Muscle layer of colon (tissue), 2 donors: ENCODE results near the gene IL18RAP.

ENCODE experiments used
- H3K27ac ChIP-seq: one replicate; pipeline ENCODE4 v1.7.0; 2013; ENCODE audit warnings: low read depth, mild to moderate bottlenecking, low read length, moderate library complexity
- H3K27me3 ChIP-seq, 2 donors: one replicate each; pipeline ENCODE4 v1.7.0; 2013; ENCODE audit warnings: low read length in 2 of 2, mild to moderate bottlenecking in 2 of 2; ENCODE audit not compliant: insufficient read depth in 2 of 2, control insufficient read depth in 1 of 2
- H3K36me3 ChIP-seq: one replicate; pipeline ENCODE4 v1.7.0; 2013; ENCODE audit warnings: mild to moderate bottlenecking, low read length; ENCODE audit not compliant: insufficient read depth
- H3K4me1 ChIP-seq: one replicate; pipeline ENCODE4 v1.7.0; 2013; ENCODE audit warnings: mild to moderate bottlenecking, low read length; ENCODE audit not compliant: insufficient read depth
- H3K4me3 ChIP-seq, 2 donors: one replicate each; pipeline ENCODE4 v1.7.0; 2013; ENCODE audit warnings: low read length in 2 of 2, low read depth in 1 of 2, mild to moderate bottlenecking in 1 of 2, moderate library complexity in 1 of 2
- H3K9ac ChIP-seq: one replicate; pipeline ENCODE4 v1.7.0; 2013; ENCODE audit warnings: low read length
- H3K9me3 ChIP-seq: one replicate; pipeline ENCODE4 v1.7.0; 2013; ENCODE audit warnings: mild to moderate bottlenecking, low read length
- donor health status: abdominal sarcoma.
- donor health status: Adenocarcinoma of cecum.

Gene IL18RAP

DNA sequence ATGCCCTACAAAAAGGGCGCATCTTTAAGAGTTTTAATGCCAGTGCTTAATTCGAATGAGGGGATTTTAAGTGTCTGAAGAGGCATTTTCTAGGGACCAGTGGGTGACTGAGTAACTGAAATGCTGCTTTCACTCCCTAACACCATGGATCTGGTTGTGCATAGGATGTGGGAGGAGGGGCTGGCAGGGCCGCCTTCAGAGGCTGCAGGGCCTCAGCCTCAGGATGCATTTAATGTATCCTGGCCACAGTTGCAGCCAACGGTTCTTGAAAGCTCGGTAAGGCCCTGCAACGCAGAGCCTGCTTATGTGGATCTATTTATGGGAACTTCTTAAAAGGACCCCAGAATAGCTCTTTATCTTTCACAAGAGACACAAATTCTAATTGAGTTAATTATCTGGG lies 25.8 kb upstream of the IL18RAP start:
- no peaks in the 10 kb centered on the region for H3K36me3 ChIP-seq
- no peak overlapping the region for H3K27ac ChIP-seq
- H3K27me3 ChIP-seq = no peaks in the 10 kb centered on the region
- H3K9ac ChIP-seq = no peak overlapping the region
- no peaks in the 10 kb centered on the region for H3K9me3 ChIP-seq
- H3K4me1 ChIP-seq = no peaks in the 10 kb centered on the region
- H3K4me3 ChIP-seq = no peak overlapping the region

DNA sequence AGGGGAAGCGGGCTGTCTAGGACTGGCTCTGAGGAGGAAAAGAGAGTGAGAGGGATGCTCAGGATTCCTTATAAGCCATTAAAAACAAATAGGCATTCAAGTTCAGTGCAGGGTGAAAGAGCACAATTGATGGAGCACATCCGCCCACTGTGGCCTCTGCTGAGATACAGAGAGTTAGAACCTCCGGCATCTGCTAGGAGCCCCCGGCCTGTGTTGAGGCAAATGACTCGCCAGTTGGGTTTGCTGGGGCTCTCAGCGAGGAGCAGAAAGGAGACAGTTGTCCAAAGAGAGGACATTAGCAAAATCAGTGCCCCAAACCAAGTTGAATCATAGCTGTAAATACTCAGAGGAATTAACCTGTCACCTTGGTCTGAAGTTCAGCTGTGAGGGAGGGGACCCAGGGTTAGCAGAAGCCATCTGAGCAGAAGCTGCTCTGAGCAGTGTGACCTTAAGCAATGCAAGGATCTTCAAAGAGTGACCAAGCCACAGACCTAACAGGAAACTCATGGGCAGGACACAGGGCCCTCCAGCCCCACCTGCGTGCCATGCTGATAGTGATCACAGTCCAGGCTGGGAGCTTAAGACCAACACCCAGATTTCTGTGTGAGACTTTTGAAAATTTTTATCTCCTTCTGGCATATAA lies 23.3 kb upstream of the IL18RAP start:
- H3K9ac ChIP-seq = no peak overlapping the region
- no peak overlapping the region for H3K27ac ChIP-seq
- H3K4me1 ChIP-seq = no peaks in the 10 kb centered on the region
- H3K27me3 ChIP-seq = no peaks in the 10 kb centered on the region
- no peak overlapping the region for H3K4me3 ChIP-seq
- no peaks in the 10 kb centered on the region for H3K9me3 ChIP-seq
- no peaks in the 10 kb centered on the region for H3K36me3 ChIP-seq

DNA sequence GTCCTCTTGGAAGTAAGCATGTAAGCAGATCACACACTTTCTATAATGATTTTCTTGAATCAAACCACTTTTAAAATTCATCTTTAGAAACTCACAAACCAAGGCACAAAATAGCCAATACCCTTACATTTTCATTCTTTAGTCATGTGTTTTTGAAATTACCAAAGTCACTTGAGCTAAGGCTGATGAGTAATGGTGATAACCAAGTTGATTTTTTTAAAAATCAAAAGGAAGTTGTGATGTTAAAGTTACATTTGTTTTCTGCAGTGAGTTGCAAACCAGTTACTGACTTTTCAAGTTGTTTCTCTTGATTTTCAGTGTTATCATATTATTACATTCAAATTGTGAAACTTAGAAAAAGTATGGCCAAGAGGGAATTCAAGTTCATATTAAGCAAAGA lies 21.5 kb upstream of the IL18RAP start:
- Histone ChIP-seq H3K4me1 (no peaks in the 10 kb centered on the region), H3K9me3 (no peaks in the 10 kb centered on the region), H3K27ac (no peak overlapping the region), H3K9ac (no peak overlapping the region), H3K27me3 (no peaks in the 10 kb centered on the region), H3K4me3 (no peak overlapping the region), H3K36me3 (no peaks in the 10 kb centered on the region)

DNA sequence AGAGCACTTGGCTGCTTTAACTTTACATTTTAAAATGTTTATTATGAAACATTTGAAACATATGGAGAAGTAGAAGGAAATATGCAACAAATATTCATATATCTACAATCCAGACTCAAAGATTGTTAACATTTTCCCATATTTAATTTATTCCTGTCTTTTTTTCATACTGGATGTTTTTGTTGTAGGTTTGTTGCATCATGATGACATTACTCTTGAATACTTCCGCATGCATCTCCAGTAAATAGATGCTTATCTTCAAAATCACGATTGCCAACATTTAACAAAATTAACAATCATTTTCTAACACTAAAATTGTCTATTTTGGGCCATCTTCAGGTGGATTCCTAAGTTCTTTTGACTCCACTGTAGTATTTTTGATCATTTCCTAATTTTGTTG lies 21.1 kb upstream of the IL18RAP start:
- no peaks in the 10 kb centered on the region for H3K27me3 ChIP-seq
- H3K4me1 ChIP-seq = no peaks in the 10 kb centered on the region
- no peak overlapping the region for H3K27ac ChIP-seq
- H3K9ac ChIP-seq = no peak overlapping the region
- no peaks in the 10 kb centered on the region for H3K36me3 ChIP-seq
- no peaks in the 10 kb centered on the region for H3K9me3 ChIP-seq
- no peak overlapping the region for H3K4me3 ChIP-seq

DNA sequence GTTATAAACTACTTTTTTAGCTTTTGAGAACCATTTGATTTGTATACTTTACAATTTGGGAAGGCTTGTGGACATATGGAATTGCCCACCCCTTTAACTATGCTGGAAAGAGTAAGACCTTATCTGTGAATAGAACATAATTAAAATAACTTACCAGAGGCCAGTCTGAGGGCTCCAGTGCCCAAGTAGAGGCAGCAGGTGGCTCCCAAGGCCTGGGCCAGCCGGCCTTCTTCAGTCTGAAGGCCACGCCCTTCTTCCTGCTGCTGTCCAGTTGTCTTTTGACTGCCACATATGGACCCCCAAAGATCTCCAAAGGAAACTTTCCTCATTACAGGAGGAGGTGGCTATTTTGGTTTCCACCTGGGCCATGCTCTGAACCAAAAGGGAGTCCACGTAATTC lies 12.0 kb upstream of the IL18RAP start:
- H3K9ac ChIP-seq = no peak overlapping the region
- no peaks in the 10 kb centered on the region for H3K9me3 ChIP-seq
- H3K27me3 ChIP-seq = no peaks in the 10 kb centered on the region
- no peak overlapping the region for H3K4me3 ChIP-seq
- H3K4me1 ChIP-seq = no peaks in the 10 kb centered on the region
- no peak overlapping the region for H3K27ac ChIP-seq
- no peaks in the 10 kb centered on the region for H3K36me3 ChIP-seq

DNA sequence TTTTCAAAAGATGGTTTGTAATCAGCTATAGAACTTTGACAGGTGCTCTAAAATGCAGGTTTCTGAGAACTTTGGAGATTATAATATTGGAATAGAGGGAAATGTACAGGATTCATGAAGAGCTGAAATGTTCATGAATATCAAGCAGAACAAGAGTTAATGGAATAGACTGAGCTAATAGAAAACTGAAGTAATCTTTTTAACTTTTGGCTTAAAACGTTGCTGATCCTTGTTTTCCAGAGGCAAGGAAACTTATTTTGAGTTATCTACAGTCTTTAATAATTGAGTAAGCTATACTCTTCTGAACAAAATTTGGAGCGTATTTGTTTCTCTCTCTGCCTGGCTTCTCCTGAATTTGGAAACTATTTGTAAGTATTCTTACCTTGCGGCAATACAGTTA lies 10.8 kb upstream of the IL18RAP start:
- Histone ChIP-seq H3K4me1 (no peaks in the 10 kb centered on the region), H3K27me3 (no peaks in the 10 kb centered on the region), H3K9ac (no peak overlapping the region), H3K4me3 (no peak overlapping the region), H3K36me3 (no peaks in the 10 kb centered on the region), H3K9me3 (no peaks in the 10 kb centered on the region), H3K27ac (no peak overlapping the region)

DNA sequence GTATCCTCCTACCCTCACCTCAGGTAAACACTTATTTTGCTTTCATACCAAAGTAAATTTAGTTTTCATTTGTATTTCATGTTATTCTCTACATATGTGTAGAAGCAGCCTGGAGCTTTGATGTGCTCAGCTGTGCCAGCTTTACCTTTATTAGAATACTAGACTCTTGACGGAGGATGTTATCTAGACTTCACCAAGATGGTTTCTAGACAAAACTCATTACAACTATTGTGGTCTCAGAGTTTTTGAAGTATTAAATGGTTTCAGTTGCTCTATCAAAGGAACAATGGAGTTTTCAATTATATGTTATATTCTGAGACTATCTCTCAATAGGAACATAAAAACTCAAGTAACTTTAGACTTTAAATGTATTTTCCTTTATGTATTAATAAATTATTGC lies 5.0 kb upstream of the IL18RAP start:
- Histone ChIP-seq H3K27ac (no peak overlapping the region), H3K36me3 (no peaks in the 10 kb centered on the region), H3K4me1 (no peaks in the 10 kb centered on the region), H3K9me3 (no peaks in the 10 kb centered on the region), H3K9ac (no peak overlapping the region), H3K27me3 (no peaks in the 10 kb centered on the region), H3K4me3 (no peak overlapping the region)

DNA sequence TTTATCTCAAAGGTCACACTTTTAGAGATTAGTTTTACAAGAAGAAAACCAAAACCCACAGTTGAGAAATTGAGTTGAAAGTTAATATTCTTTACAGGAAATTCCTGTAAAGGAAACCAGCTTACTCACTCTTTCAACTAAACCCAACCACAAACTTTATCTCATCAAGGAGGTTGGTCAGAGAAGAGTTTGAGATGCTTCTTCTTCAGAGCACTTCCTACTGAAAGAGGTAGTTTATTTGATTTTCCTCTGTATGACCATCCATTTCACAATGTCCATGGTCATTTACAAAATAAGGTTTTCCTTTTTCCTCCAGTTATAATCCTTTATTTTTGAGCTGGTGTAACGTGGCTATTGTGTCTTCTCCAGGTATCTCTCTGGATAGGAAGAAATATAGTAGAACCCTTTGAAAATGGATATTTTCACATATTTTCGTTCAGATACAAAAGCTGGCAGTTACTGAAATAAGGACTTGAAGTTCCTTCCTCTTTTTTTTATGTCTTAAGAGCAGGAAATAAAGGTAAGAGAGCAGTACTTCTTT lies 4.5 kb upstream of the IL18RAP start:
- Histone ChIP-seq H3K4me3 (no peak overlapping the region), H3K9me3 (no peaks in the 10 kb centered on the region), H3K9ac (no peak overlapping the region), H3K27ac (no peak overlapping the region), H3K36me3 (no peaks in the 10 kb centered on the region), H3K4me1 (no peaks in the 10 kb centered on the region), H3K27me3 (no peaks in the 10 kb centered on the region)

DNA sequence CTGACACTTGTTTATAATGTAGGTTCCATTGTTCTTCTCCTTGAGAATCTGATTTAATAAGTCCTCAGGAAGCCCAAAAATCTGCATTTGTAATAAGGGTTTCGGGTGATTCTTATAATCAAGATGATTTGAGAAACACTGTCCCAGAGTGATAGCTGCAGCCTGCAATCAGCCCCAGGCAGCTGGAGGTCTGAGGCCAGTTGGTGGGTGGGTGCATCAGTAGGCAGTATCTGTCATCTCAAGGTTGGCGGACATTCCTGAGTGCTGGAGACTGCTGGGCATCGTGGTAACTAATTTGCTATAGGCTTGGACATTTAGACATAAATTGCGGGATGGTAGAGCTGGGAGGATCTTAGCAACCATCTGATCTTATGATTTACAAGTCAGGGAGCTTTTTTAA lies 2.7 kb upstream of the IL18RAP start:
- H3K9ac ChIP-seq = no peak overlapping the region
- H3K4me1 ChIP-seq = no peaks in the 10 kb centered on the region
- H3K4me3 ChIP-seq = no peak overlapping the region
- no peaks in the 10 kb centered on the region for H3K36me3 ChIP-seq
- H3K27ac ChIP-seq = no peak overlapping the region
- no peaks in the 10 kb centered on the region for H3K27me3 ChIP-seq
- no peaks in the 10 kb centered on the region for H3K9me3 ChIP-seq

DNA sequence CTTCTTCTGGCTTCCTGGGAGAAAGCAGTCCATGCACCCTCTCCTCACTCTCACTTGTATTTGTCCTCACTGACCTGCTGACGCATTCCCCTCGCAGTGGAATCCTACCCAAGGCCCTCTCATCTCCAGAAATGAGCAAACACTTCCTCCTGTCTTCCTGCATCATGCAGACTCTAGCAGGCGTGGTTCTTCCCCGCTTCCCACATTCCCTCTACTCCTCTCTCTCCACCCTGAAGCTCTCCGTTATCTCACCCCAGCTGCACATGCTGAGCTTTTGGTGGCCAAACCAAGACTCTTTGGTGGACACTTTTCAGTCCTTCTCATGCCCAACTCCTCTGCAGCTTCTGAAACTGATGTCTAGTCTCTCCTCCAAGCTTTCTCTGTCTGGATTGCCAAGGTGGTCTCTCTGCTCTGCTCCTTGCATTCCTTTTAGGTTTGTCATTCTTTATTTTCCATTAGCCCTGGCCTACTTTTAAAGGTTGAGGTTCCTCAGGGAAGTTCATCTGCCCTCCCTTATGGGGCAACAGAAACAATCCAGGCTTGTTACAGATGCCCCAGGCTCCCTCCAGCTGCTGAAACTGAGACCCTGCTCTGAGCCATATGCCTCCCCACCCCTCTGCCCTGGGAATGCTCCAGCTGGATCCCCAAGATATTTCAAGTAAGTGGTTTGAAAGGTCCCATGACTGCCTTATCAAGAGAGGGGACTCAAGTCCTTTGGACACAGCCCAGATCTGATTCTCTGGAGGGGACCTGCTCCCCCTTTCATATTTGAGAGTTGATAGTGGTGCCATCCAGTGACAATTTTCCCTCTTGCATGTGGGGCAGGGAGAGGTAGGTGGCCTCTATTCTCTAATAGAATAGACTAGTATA lies 835 bp upstream of the IL18RAP start:
- Histone ChIP-seq H3K36me3 (no peaks in the 10 kb centered on the region), H3K27ac (no peak overlapping the region), H3K4me1 (no peaks in the 10 kb centered on the region), H3K27me3 (no peaks in the 10 kb centered on the region), H3K9ac (no peak overlapping the region), H3K9me3 (no peaks in the 10 kb centered on the region), H3K4me3 (no peak overlapping the region)

DNA sequence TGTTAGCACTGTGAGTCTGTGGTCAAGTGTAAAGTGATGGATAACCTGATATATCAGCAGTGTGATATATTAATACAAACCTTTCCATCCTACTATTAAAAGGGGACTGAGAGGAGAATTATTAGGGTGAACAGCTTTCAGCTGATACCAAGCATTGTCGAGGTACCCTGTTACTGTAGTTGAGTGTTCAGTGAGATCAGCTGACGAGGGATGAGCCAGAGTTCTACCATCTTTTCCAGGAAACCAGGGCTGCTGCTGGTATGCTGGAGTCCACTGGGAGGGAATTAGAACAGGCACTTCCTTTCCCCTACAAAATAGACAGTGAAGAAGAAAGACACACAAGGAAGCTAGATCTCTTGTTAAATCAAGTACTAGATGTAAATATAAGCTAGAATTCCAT lies 408 bp downstream of the IL18RAP start:
- no peak overlapping the region for H3K27ac ChIP-seq
- H3K9me3 ChIP-seq = no peaks in the 10 kb centered on the region
- no peaks in the 10 kb centered on the region for H3K4me1 ChIP-seq
- H3K27me3 ChIP-seq = no peaks in the 10 kb centered on the region
- no peak overlapping the region for H3K4me3 ChIP-seq
- no peaks in the 10 kb centered on the region for H3K36me3 ChIP-seq
- H3K9ac ChIP-seq = no peak overlapping the region
